ENCODE results near the gene AFF1. TPM values are rescaled to one million over a fixed set of nuclear protein-coding genes. Genes with fewer than 3 reads are reported as not detected.

Gene AFF1
- total RNA-seq, 1 experiment from 2014 or later: 52.8 TPM

GRCh38 chr4:86990510-86990909 is 55.7 kb downstream of the AFF1 start:
- Histone ChIP-seq H3K27ac (no peak overlapping the region), H2AFZ (no peak overlapping the region), H3K36me3 (ENCODE audit: low read depth) (no peaks in the 10 kb centered on the region), H3K9me3 (ENCODE audit: insufficient read depth, low read depth) (no peaks in the 10 kb centered on the region), H3K4me3 (no peak overlapping the region), H3K4me2 (no peak overlapping the region), H4K20me1 (ENCODE audit: insufficient read depth) (no peaks in the 10 kb centered on the region), H3K9me2 (ENCODE audit: insufficient read depth) (no peaks in the 10 kb centered on the region), H3K79me2 (ENCODE audit: low read depth) (no peaks in the 10 kb centered on the region), H3K4me1 (replicated peaks; ENCODE audit: insufficient read depth) (no peaks in the 10 kb centered on the region), H3F3A (ENCODE audit: insufficient read depth, low read depth) (no peaks in the 10 kb centered on the region), H3K27me3 (ENCODE audit: insufficient read depth, low read depth) (no peaks in the 10 kb centered on the region)
- no TSS peak for BruUV-seq (replicated peaks)
- CTCF ChIA-PET: no interaction called here
- intact Hi-C loops (cut with micrococcal nuclease; ENCODE audit: unreplicated experiment): no loop called here
- POLR2A ChIA-PET (ENCODE audit: unreplicated experiment): no interaction called here
- DNase-seq: no peak
- TF ChIP-seq EZH2 (IDR thresholded peaks at IDR 0.05; ENCODE audit: low read depth) (no peak), CTCF (conservative IDR thresholded peaks at IDR 0.05) (no peak)

GRCh38 chr4:86991994-86992393 is 57.2 kb downstream of the AFF1 start:
- BruUV-seq (replicated peaks): no TSS peak
- CTCF ChIA-PET: no interaction called here
- no peak for TF ChIP-seq EZH2 (IDR thresholded peaks at IDR 0.05; ENCODE audit: low read depth)
- no peak for TF ChIP-seq CTCF (conservative IDR thresholded peaks at IDR 0.05)
- Histone ChIP-seq H3K4me2 (no peak overlapping the region), H3K79me2 (ENCODE audit: low read depth) (no peaks in the 10 kb centered on the region), H3K27ac (no peak overlapping the region), H4K20me1 (ENCODE audit: insufficient read depth) (no peaks in the 10 kb centered on the region), H2AFZ (no peak overlapping the region), H3K27me3 (ENCODE audit: insufficient read depth, low read depth) (no peaks in the 10 kb centered on the region), H3K9me3 (ENCODE audit: insufficient read depth, low read depth) (no peaks in the 10 kb centered on the region), H3F3A (ENCODE audit: insufficient read depth, low read depth) (no peaks in the 10 kb centered on the region), H3K4me1 (replicated peaks; ENCODE audit: insufficient read depth) (no peaks in the 10 kb centered on the region), H3K36me3 (ENCODE audit: low read depth) (no peaks in the 10 kb centered on the region), H3K4me3 (no peak overlapping the region), H3K9me2 (ENCODE audit: insufficient read depth) (no peaks in the 10 kb centered on the region)
- intact Hi-C loops (cut with micrococcal nuclease; ENCODE audit: unreplicated experiment): no loop called here
- POLR2A ChIA-PET (ENCODE audit: unreplicated experiment): no interaction called here
- DNase-seq: no peak

- Histone ChIP-seq H3K9me2 (ENCODE audit: insufficient read depth) (no peaks in the 10 kb centered on the region), H4K20me1 (ENCODE audit: insufficient read depth) (no peaks in the 10 kb centered on the region), H3K79me2 (ENCODE audit: low read depth) (no peaks in the 10 kb centered on the region), H3K36me3 (ENCODE audit: low read depth) (no peaks in the 10 kb centered on the region), H2AFZ (no peak overlapping the region), H3K4me1 (replicated peaks; ENCODE audit: insufficient read depth) (no peaks in the 10 kb centered on the region), H3K27me3 (ENCODE audit: insufficient read depth, low read depth) (no peaks in the 10 kb centered on the region), H3K4me2 (no peak overlapping the region), H3K9me3 (ENCODE audit: insufficient read depth, low read depth) (no peaks in the 10 kb centered on the region), H3K4me3 (no peak overlapping the region), H3K27ac (no peak overlapping the region), H3F3A (ENCODE audit: insufficient read depth, low read depth) (no peaks in the 10 kb centered on the region)
- intact Hi-C loops (cut with micrococcal nuclease; ENCODE audit: unreplicated experiment): no loop called here
- BruUV-seq (replicated peaks): no TSS peak
- no peak for DNase-seq
- ChIA-PET POLR2A (ENCODE audit: unreplicated experiment) (no interaction called here), CTCF (no interaction called here)
- TF ChIP-seq CTCF (conservative IDR thresholded peaks at IDR 0.05) (no peak), EZH2 (IDR thresholded peaks at IDR 0.05; ENCODE audit: low read depth) (no peak)
Observed at GRCh38 chr4:86993909-86994681, 59.3 kb downstream of the AFF1 start.
